Fibroblast of pulmonary artery (primary cell): Measurements from ENCODE around the gene PLA2G3.

Source experiments
- DNase-seq: peaks from one replicate; pipeline ENCODE4 v3.0.0-alpha.2; 2010; ENCODE audit warnings: low read depth
- H3K4me3 ChIP-seq: replicated peaks from 2 replicates; pipeline ENCODE4 v1.5.1; 2011; ENCODE audit warnings: low read depth, mild to moderate bottlenecking, control low read depth, low read length, moderate library complexity
- CTCF ChIP-seq: IDR thresholded peaks from 2 replicates; pipeline ENCODE4 v1.5.1; 2011; ENCODE audit warnings: mild to moderate bottlenecking, control low read depth, low read length, inconsistent platforms; ENCODE audit errors: missing control alignments

The PLA2G3 gene, protein sequence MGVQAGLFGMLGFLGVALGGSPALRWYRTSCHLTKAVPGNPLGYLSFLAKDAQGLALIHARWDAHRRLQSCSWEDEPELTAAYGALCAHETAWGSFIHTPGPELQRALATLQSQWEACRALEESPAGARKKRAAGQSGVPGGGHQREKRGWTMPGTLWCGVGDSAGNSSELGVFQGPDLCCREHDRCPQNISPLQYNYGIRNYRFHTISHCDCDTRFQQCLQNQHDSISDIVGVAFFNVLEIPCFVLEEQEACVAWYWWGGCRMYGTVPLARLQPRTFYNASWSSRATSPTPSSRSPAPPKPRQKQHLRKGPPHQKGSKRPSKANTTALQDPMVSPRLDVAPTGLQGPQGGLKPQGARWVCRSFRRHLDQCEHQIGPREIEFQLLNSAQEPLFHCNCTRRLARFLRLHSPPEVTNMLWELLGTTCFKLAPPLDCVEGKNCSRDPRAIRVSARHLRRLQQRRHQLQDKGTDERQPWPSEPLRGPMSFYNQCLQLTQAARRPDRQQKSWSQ

GRCh38 chr22:31139866-31140716, at the start of gene PLA2G3:
Gene PLA2G3 (minus strand): TSS chr22:31140508. CDS start chr22:31140354, 154 bp downstream.
- no peak for TF ChIP-seq CTCF
- no peak within 1 kb of the TSS for H3K4me3 ChIP-seq
- DNase-seq, result peak; percentile 49

DNA sequence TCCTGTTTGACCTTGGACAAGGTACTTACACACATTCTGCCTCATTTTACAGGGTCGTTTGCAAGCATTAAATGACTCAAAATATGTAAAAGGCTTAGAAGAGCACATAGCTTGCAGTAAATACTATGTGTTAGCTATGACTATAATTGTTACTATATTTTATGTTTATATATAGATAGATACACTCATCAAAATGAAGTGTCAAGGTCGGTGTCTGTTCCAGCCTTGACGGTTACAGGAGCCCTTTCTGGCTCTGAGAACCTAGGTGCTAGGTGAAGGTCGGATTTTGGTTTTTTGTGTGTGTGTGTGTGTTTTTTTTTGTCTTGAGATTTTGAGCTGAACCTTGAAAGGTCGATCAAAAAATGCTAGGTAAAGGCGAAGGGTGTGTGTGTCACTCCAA, 47.3 kb upstream of the PLA2G3 start:
- no peak overlapping the region for H3K4me3 ChIP-seq
- no peak for TF ChIP-seq CTCF
- no peak for DNase-seq

DNA sequence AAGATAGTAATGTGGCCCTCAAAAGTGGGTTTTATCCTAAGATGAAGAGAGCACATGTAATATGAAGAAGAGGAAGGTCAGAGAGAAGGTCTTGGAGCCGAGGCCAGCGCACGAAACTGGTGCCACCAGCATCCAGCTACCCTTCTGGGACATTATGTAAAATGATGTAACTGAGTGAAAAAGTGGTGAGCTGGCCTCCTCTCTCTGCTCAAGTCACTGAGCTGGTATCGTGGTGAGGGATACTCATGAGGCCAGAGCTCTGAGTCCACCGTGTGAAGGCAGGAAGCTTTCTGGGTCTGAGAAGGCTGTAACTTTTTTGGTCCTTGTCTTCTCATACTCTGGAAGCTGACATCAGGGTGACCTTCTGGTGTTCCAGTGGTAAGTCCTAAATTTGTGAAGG, 44.7 kb upstream of the PLA2G3 start:
- DNase-seq, result no peak

DNA sequence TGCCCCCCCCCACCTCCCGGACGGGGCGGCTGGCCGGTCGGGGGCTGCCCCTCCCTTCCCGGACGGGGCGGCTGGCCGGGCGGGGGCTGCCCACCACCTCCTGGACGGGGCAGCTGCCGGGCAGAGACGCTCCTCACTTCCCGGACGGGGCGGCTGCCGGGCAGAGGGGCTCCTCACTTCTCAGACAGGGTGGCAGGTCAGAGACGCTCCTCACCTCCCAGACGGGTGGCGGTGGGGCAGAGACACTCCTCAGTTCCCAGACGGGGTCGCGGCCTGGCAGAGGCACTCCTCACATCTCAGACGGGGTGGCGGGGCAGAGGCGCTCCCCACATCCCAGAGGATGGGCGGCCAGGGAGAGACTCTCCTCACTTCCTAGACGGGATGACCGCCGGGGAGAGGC, 43.7 kb upstream of the PLA2G3 start:
- no peak for TF ChIP-seq CTCF
- H3K4me3 ChIP-seq, result no peak overlapping the region
- no peak for DNase-seq

More for the DNA sequence above, 44.7 kb upstream of the PLA2G3 start:
- no peak for TF ChIP-seq CTCF
- H3K4me3 ChIP-seq, result no peak overlapping the region

GRCh38 chr22:31179345-31179744, 39.0 kb upstream of the PLA2G3 start:
- no peak for TF ChIP-seq CTCF
- DNase-seq, result no peak
- no peak overlapping the region for H3K4me3 ChIP-seq

GRCh38 chr22:31178859-31179258, 38.6 kb upstream of the PLA2G3 start:
- H3K4me3 ChIP-seq, result no peak overlapping the region
- DNase-seq, result no peak
- no peak for TF ChIP-seq CTCF
